SK-N-SH (cell line): ENCODE measurements around the gene ODF2L. TPM values are rescaled to one million over a fixed set of nuclear protein-coding genes. Genes with fewer than 3 reads are reported as not detected.

ENCODE experiments used
- CTCF ChIA-PET: fragments of 300-600, 350-600 bp; formaldehyde crosslinking; extraction: SDS; loops from one replicate; lab custom pipeline; 2021; lab: Yijun Ruan, JAX
- POLR2A ChIA-PET: fragments of 350-600 bp; sonication (Branson Sonifier 250); formaldehyde crosslinking; extraction: SDS; loops from one replicate; lab custom pipeline; 2020; ENCODE audit warnings: antibody characterized with exemption, inconsistent platforms; lab: Yijun Ruan, JAX
- DNase-seq: peaks from one replicate; pipeline ENCODE4 v3.0.0; 2012
- H2AFZ ChIP-seq: fragments of 200-600 bp; sonication (generic); 2 replicates; pipeline ENCODE4 v1.8.1; 2016; ENCODE audit warnings: antibody characterized with exemption, mild to moderate bottlenecking, low read depth
- H3F3A ChIP-seq: fragments of 200-600 bp; sonication (generic); replicated peaks from 2 replicates; pipeline ENCODE3; 2016; ENCODE audit warnings: antibody characterized with exemption, mild to moderate bottlenecking; ENCODE audit not compliant: insufficient read depth
- H3K27ac ChIP-seq, 2 experiments: fragments of 200-500 bp in 1 of 2; fragments of 200-600 bp in 1 of 2; sonication (Bioruptor generic) in 1 of 2; sonication (generic), shearing (Covaris generic) in 1 of 2; 2 replicates each; pipeline versions ENCODE4 v1.5.1 to v1.6.1; 2014 to 2016; ENCODE audit warnings: low read depth in 2 of 2, inconsistent platforms in 1 of 2, low read length in 1 of 2, mild to moderate bottlenecking in 1 of 2, mixed read lengths in 1 of 2
- H3K27me3 ChIP-seq: fragments of 200-600 bp; sonication (generic), shearing (Covaris generic); 2 replicates; pipeline ENCODE4 v1.6.1; 2016; ENCODE audit warnings: mixed run types; ENCODE audit not compliant: insufficient read depth
- H3K36me3 ChIP-seq, 2 experiments: fragments of 200-500 bp in 1 of 2; fragments of 200-600 bp in 1 of 2; sonication (Bioruptor generic) in 1 of 2; sonication (generic) in 1 of 2; replicated peaks in 1 of 2; 2 replicates each; pipeline versions ENCODE3 to v1.5.1; 2014 to 2016; ENCODE audit warnings: low read length in 1 of 2, mild to moderate bottlenecking in 1 of 2; ENCODE audit not compliant: insufficient read depth in 2 of 2, control insufficient read depth in 1 of 2
- H3K4me1 ChIP-seq, 2 experiments: fragments of 200-500 bp in 1 of 2; fragments of 200-600 bp in 1 of 2; sonication (Bioruptor generic) in 1 of 2; sonication (generic), shearing (Covaris generic) in 1 of 2; 2 replicates each; pipeline versions ENCODE4 v1.5.1 to v1.6.1; 2014 to 2016; ENCODE audit warnings: low read depth in 1 of 2, low read length in 1 of 2, mixed run types in 1 of 2; ENCODE audit not compliant: insufficient read depth in 2 of 2, control insufficient read depth in 1 of 2
- H3K4me2 ChIP-seq: fragments of 200-600 bp; sonication (generic), shearing (Covaris generic); 2 replicates; pipeline ENCODE4 v1.6.1; 2017; ENCODE audit warnings: mixed run types
- H3K4me3 ChIP-seq, 2 experiments: fragments of 200-500 bp in 1 of 2; fragments of 200-600 bp in 1 of 2; sonication (Bioruptor generic) in 1 of 2; sonication (generic), shearing (Covaris generic) in 1 of 2; 2 replicates each; pipeline versions ENCODE4 v1.5.1 to v1.8.1; 2014 to 2016; ENCODE audit warnings: low read depth in 2 of 2, inconsistent platforms in 1 of 2, low read length in 1 of 2, mild to moderate bottlenecking in 1 of 2, mixed read lengths in 1 of 2, moderate library complexity in 1 of 2
- H3K79me2 ChIP-seq: fragments of 200-600 bp; sonication (generic); 2 replicates; pipeline ENCODE4 v1.8.1; 2017; ENCODE audit warnings: mild to moderate bottlenecking; ENCODE audit not compliant: insufficient read depth
- H3K9ac ChIP-seq: fragments of 200-600 bp; sonication (generic); 2 replicates; pipeline ENCODE4 v1.6.1; 2017; ENCODE audit warnings: mixed run types
- H3K9me2 ChIP-seq: fragments of 200-600 bp; sonication (generic); 2 replicates; pipeline ENCODE4 v1.6.1; 2017; ENCODE audit warnings: mixed run types
- H3K9me3 ChIP-seq: fragments of 200-600 bp; sonication (generic); 2 replicates; pipeline ENCODE4 v1.6.1; 2017; ENCODE audit warnings: mixed run types, mild to moderate bottlenecking, moderate library complexity
- H4K20me1 ChIP-seq: fragments of 200-600 bp; sonication (generic); 2 replicates; pipeline ENCODE4 v1.6.1; 2017; ENCODE audit warnings: mild to moderate bottlenecking, mixed run types; ENCODE audit not compliant: insufficient read depth
- CHD2 ChIP-seq: fragments of 150-350 bp; IDR thresholded peaks from 2 replicates; pipeline ENCODE4 v1.6.1; 2018; ENCODE audit warnings: low read length; ENCODE audit not compliant: partially characterized antibody
- ELF1 ChIP-seq: IDR thresholded peaks from 2 replicates; pipeline ENCODE4 v1.4.0; 2012
- EZH2phosphoT487 ChIP-seq: fragments of 200-600 bp; sonication (generic); IDR thresholded peaks from 2 replicates; pipeline ENCODE4 v1.6.1; 2017; ENCODE audit warnings: low read depth, mixed run types, mild to moderate bottlenecking, antibody characterized with exemption, moderate library complexity, borderline replicate concordance
- FOSL2 ChIP-seq: IDR thresholded peaks from 2 replicates; pipeline ENCODE4 v1.4.0; 2012; ENCODE audit warnings: low read depth, mild to moderate bottlenecking, moderate library complexity, borderline replicate concordance
- FOXM1 ChIP-seq: IDR thresholded peaks from 2 replicates; pipeline ENCODE4 v1.4.0; 2012; ENCODE audit warnings: low read depth, mild to moderate bottlenecking
- GABPA ChIP-seq: IDR thresholded peaks from 2 replicates; pipeline ENCODE4 v1.4.0; 2012; ENCODE audit warnings: low read depth, mild to moderate bottlenecking
- GATA2 ChIP-seq: sonication (generic); formaldehyde crosslinking; IDR thresholded peaks from 2 replicates; pipeline ENCODE4 v1.5.0; 2020; ENCODE audit warnings: mild to moderate bottlenecking, missing genetic modification reagents
- JUND ChIP-seq: IDR thresholded peaks from 2 replicates; pipeline ENCODE4 v1.4.0; 2012
- POLR2AphosphoS5 ChIP-seq: IDR thresholded peaks from 2 replicates; pipeline ENCODE4 v1.6.1; 2012; ENCODE audit warnings: low read depth, low read length
- RAD21 ChIP-seq: IDR thresholded peaks from 2 replicates; pipeline ENCODE4 v1.6.1; 2012; ENCODE audit warnings: mild to moderate bottlenecking, low read length
- RCOR1 ChIP-seq: fragments of 150-350 bp; IDR thresholded peaks from 2 replicates; pipeline ENCODE4 v1.6.1; 2017; ENCODE audit warnings: antibody characterized with exemption, low read length
- RFX5 ChIP-seq: IDR thresholded peaks from 2 replicates; pipeline ENCODE4 v1.6.1; 2012; ENCODE audit warnings: mild to moderate bottlenecking, improper control_type of control experiment, low read length
- SIN3A ChIP-seq: IDR thresholded peaks from 2 replicates; pipeline ENCODE4 v1.6.1; 2012; ENCODE audit warnings: low read depth, mild to moderate bottlenecking, low read length, moderate library complexity, borderline replicate concordance
- SMC3 ChIP-seq: IDR thresholded peaks from 2 replicates; pipeline ENCODE4 v1.6.1; 2012; ENCODE audit warnings: low read depth, low read length, improper control_type of control experiment
- TAF1 ChIP-seq: IDR thresholded peaks from 2 replicates; pipeline ENCODE4 v1.6.1; 2012; ENCODE audit warnings: low read depth, mild to moderate bottlenecking, low read length, moderate library complexity, borderline replicate concordance
- TCF12 ChIP-seq: IDR thresholded peaks from 2 replicates; pipeline ENCODE4 v1.4.0; 2012
- TEAD4 ChIP-seq: IDR thresholded peaks from 2 replicates; pipeline ENCODE4 v1.4.0; 2012; ENCODE audit warnings: mild to moderate bottlenecking, borderline replicate concordance; ENCODE audit not compliant: insufficient read depth
- YY1 ChIP-seq: IDR thresholded peaks from 2 replicates; pipeline ENCODE4 v1.4.0; 2012; ENCODE audit warnings: low read depth, mild to moderate bottlenecking
- ZBTB33 ChIP-seq: IDR thresholded peaks from 2 replicates; pipeline ENCODE4 v1.4.0; 2012; ENCODE audit warnings: low read depth, borderline replicate concordance
- WGBS: methylation state at CpG from one replicate; pipeline ENCODE4 v1.1.6; 2017; ENCODE audit warnings: low lambda C conversion rate; 5-methylcytosine and 5-hydroxymethylcytosine counted together
- polyA plus RNA-seq, 3 experiments: library from polyadenylated mRNA; depleted of rRNA; stranded (reverse); fragments of >200 nt; gene quantifications; 2 replicates each; pipeline ENCODE4 v1.2.3, GENCODE V29; 2012
- TF ChIP-seq, protein P1 (sequence below): fragments of 150-350 bp; IDR thresholded peaks from 2 replicates; pipeline ENCODE4 v1.6.1; 2016; ENCODE audit warnings: mild to moderate bottlenecking, low read depth, low read length
- TF ChIP-seq, protein P2 (sequence below): fragments of 150-350 bp; IDR thresholded peaks from 2 replicates; pipeline ENCODE4 v1.6.1; 2017; ENCODE audit warnings: antibody characterized with exemption, low read length, low read depth, borderline replicate concordance

ODF2L gene
- polyA plus RNA-seq, 1 of the 3 experiments (the other 2 are of a cell fraction), result 5.3 TPM

DNA sequence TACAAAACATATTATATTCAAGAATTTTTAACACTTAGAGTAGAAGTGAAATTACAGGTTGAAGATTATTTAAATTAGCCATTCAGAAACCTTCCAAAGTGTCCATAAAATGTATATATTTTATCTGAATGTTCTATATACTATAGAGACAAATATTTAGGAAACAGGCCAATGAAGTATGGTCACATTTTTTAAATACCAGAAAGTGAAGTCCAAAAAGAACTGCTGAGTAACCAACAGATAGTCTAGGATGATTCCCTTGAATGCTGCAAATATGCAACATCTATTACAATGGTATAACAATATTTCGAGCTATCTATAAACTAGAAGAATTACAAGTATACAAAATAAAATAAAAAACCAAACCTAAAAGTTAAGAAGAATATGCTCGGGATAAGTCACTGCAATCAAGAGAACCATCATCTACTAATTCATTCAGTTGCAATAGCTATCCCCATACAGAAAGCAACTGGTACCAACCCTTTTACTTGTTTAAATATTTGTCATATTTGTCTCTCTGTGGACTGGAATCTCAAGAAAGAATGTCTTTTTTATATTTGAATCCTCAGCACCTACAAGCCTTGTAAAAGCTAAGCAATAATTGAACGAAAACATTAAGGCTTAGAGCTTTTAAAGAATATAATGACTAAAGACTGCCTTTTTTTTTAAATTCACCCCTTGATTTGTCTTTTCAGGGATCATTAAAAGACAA is 8.1 kb downstream of the ODF2L start:
- Histone ChIP-seq H3K9me3 (no peaks in the 10 kb centered on the region), H3K9ac (no peak overlapping the region), H3F3A (peaks cover 11% of the 10 kb centered on the region), H3K4me2 (no peak overlapping the region), H3K4me1 (peaks cover 0 to 9% of the 10 kb centered on the region in 2 experiments; a peak in 1 of 4 replicates), H3K27ac (no peak overlapping the region), H4K20me1 (no peaks in the 10 kb centered on the region), H3K9me2 (no peaks in the 10 kb centered on the region), H3K4me3 (no peak overlapping the region), H3K36me3 (peaks cover 3 to 15% of the 10 kb centered on the region in 2 experiments), H3K79me2 (peaks cover 58% of the 10 kb centered on the region), H3K27me3 (no peaks in the 10 kb centered on the region), H2AFZ (no peak overlapping the region)
- WGBS, result 90% methylated on average over 3 of the region's 3 CpGs
- TF ChIP-seq, protein P1, sequence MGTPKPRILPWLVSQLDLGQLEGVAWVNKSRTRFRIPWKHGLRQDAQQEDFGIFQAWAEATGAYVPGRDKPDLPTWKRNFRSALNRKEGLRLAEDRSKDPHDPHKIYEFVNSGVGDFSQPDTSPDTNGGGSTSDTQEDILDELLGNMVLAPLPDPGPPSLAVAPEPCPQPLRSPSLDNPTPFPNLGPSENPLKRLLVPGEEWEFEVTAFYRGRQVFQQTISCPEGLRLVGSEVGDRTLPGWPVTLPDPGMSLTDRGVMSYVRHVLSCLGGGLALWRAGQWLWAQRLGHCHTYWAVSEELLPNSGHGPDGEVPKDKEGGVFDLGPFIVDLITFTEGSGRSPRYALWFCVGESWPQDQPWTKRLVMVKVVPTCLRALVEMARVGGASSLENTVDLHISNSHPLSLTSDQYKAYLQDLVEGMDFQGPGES, result no peak
- TF ChIP-seq GATA2 (CRISPR knock-in tag), result no peak
- no peak for TF ChIP-seq ELF1
- TF ChIP-seq JUND, result no peak
- no peak for TF ChIP-seq GABPA
- TF ChIP-seq FOXM1, result no peak
- no peak for TF ChIP-seq SMC3
- no peak for TF ChIP-seq TAF1
- no peak for TF ChIP-seq TCF12
- ChIA-PET CTCF (interaction anchor here (1.1 kb wide), 1 partner anchor 8 kb away, joined by 4 read pairs; no protein-coding TSS in a partner anchor), POLR2A (interaction anchor here (0.8 kb wide), 1 partner anchor 105 kb away, joined by 3 read pairs; no protein-coding TSS in a partner anchor)
- no peak for DNase-seq

- H3K9me3 ChIP-seq, result no peaks in the 10 kb centered on the region
- H3K9ac ChIP-seq, result peak overlapping the region; percentile 6; the same call in 1 of the 2 replicates
- WGBS, result 94% methylated on average over 1 of the region's 1 CpG
- H4K20me1 ChIP-seq, result no peaks in the 10 kb centered on the region
- peaks cover 6% of the 10 kb centered on the region for H3K79me2 ChIP-seq
- no peak overlapping the region; a peak in 1 of 4 replicates for H3K4me3 ChIP-seq
- peak overlapping the region; percentile 3; the same call in 1 of the 2 replicates for H3K4me2 ChIP-seq
- POLR2A ChIA-PET, result no interaction called here
- TF ChIP-seq TEAD4 (no peak), GATA2 (CRISPR knock-in tag) (no peak), FOSL2 (no peak), ELF1 (no peak), ZBTB33 (no peak), RFX5 (no peak), SMC3 (no peak), FOXM1 (no peak), YY1 (no peak), RAD21 (no peak), RCOR1 (no peak), SIN3A (no peak), POLR2AphosphoS5 (no peak), CHD2 (no peak), EZH2phosphoT487 (no peak)
- TF ChIP-seq, protein P2, sequence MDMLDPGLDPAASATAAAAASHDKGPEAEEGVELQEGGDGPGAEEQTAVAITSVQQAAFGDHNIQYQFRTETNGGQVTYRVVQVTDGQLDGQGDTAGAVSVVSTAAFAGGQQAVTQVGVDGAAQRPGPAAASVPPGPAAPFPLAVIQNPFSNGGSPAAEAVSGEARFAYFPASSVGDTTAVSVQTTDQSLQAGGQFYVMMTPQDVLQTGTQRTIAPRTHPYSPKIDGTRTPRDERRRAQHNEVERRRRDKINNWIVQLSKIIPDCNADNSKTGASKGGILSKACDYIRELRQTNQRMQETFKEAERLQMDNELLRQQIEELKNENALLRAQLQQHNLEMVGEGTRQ, result no peak
- TF ChIP-seq, protein P1, result no peak
- no peaks in the 10 kb centered on the region; a peak in 1 of 4 replicates for H3K4me1 ChIP-seq
- no peak for DNase-seq
- H2AFZ ChIP-seq, result peak overlapping the region; percentile 17; the same call in 1 of the 2 replicates
- CTCF ChIA-PET, result interaction anchor here (1.2 to 1.3 kb wide), 2 partner anchors 91 to 117 kb away, joined by 3 to 5 read pairs; no protein-coding TSS in a partner anchor
- H3K9me2 ChIP-seq, result no peaks in the 10 kb centered on the region
- H3K36me3 ChIP-seq, result peaks cover 6 to 30% of the 10 kb centered on the region in 2 experiments
- no peak overlapping the region for H3K27ac ChIP-seq
- H3F3A ChIP-seq, result peaks cover 7% of the 10 kb centered on the region
- no peaks in the 10 kb centered on the region for H3K27me3 ChIP-seq
Observed at GRCh38 chr1:86382878-86383277, 13.2 kb downstream of the ODF2L start.
